GM21367 (cell line): ENCODE data around the gene EXOSC10.
"Not testable (repeated sequence)": the region's sequence is repeated elsewhere in the genome, so short reads cannot be mapped to it uniquely, and the experiment has no call there.

Experiments
- ATAC-seq: cut with Tn5 transposase; IDR thresholded peaks from one replicate; pipeline ENCODE4 v1.9.1; 2021; ENCODE audit not compliant: unreplicated experiment

Gene EXOSC10

DNA sequence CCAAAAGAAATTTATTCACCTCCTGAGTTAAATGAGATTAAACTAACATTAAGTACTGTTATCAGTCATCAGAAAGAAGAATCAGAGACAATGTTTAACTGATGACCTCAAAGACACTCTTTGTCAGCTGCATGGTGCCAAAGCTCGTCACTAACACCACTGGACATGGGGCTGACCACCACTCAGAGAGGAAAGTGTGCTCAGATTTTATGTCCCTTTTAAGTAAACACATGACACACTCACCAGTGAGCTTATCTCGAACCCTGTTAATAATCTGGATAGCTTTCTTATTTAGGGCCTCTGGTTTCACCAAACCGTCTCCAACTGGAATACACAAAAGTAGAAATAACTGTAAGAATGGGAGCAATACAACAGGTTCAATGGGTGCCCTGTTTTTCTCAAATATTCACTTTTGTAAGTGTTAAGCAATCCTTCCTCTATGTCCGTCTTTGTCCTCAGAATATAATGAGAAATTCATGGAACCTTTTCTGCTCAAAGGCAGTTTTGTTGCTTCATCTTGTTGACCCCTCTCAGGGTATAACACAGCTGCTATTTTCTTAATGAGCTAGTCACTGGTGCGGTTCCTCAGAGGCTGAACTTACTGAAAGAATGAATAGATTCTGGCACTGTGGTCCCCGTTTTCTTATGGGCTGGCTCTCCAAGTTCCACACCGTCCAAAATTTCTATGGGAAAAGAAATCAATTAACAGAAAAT lies 9.5 kb upstream of the EXOSC10 start:
- ATAC-seq = no peak

DNA sequence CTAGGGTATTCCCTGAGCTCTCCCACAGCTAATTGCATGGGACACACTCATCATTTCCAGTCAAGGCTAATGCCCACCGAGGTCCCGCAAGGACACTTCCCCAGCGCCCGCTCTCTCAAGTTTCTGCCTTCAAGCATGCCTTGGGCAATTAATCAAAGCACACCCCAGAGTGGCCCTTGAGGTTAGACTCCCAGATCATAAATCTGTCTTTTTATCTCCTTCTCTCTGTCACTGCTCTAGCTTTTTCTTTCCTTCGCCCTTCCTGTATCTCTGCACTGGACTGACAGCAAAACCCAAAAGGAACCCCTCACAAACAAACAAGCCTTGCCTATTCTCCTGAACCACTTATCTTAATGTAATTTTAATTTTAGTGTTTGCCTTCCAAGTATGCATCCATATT lies 7.9 kb upstream of the EXOSC10 start:
- ATAC-seq = no peak

- ATAC-seq = no peak
These were observed 5.9 kb upstream of the EXOSC10 start for GRCh38 chr1:11105586-11105985.

- no peak for ATAC-seq
These were observed 1.7 kb upstream of the EXOSC10 start for GRCh38 chr1:11101347-11101746.

DNA sequence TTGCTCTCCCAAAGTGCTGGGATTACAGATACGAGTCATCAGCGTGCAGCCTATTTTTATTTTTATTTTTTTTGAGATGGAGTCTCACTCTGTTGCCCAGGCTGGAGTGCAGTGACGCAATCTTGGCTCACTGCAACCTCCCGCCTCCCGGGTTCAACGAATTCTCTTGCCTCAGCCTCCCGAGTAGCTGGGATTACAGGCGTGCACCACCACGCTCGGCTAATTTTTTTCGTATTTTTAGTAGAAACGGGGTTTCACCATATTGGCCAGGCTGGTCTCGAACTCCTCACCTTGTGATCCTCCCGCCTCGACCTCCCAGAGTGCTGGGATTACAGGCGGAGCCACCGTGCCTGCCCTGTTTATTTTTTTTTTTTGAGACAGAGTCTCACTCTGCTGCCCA lies 1.1 kb upstream of the EXOSC10 start:
- ATAC-seq = not testable (repeated sequence)

- ATAC-seq = peak; percentile 15
These were observed 452 bp upstream of the EXOSC10 start for GRCh38 chr1:11100149-11100493.

GRCh38 chr1:11098931-11099309 lies 749 bp downstream of the EXOSC10 start:
- ATAC-seq = no peak

- ATAC-seq = not testable (repeated sequence)
These were observed 15.9 kb downstream of the EXOSC10 start for GRCh38 chr1:11083784-11084183.

- ATAC-seq = no peak
These were observed 18.7 kb downstream of the EXOSC10 start for GRCh38 chr1:11080931-11081330.

DNA sequence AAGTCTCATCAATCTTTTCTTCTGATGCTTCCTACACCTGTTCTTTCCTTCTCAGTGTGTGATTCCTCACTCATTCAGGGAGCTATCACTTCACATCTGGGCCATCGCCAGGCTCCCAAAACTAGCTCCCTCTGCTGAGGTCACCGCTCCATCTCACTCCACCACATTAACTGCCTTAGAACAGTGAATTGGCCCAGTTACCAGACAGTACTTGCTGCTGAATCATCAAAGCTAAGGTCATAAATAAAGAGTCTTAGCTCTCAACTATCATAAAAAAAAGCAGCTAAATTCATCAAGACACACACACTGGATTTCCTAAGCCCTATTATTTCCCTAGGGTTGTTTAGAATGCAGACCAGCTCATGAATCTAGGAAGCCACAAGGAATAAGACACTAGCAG lies 21.0 kb downstream of the EXOSC10 start:
- no peak for ATAC-seq

- ATAC-seq = not testable (repeated sequence)
These were observed 26.3 kb downstream of the EXOSC10 start for GRCh38 chr1:11073398-11073797.

DNA sequence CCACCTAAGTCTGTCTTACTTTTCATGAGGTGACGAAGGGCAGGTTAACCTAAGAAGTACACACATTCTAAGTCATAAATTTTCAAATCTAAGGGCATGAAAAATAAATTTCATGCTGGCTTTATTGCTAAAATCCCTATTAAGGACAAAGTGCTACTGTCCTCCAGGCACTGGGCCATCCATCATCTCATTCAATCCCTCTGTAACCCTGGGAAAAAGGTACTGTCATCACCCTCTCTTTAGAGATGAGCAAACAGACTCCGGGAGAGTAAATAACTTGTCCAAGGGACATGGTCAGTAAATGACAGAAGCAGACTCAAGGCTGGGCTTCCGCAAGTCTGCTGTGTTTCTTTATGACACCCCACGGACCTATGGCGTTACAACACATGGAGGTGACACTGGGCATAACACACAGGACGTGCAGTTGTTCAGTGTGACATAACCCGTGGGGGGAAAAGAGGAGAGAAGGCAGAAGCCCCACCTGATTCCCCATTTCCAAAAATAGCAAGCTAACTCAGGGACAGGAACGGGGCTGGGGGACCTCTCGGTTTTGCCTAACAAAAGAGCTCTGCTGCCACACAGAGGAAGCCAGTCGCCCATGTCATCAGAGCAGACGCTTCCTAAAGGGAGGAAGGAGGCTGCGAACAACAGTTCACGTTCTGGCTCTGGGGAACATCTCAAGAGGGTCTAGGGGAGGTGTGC lies 27.3 kb downstream of the EXOSC10 start:
- no peak for ATAC-seq

DNA sequence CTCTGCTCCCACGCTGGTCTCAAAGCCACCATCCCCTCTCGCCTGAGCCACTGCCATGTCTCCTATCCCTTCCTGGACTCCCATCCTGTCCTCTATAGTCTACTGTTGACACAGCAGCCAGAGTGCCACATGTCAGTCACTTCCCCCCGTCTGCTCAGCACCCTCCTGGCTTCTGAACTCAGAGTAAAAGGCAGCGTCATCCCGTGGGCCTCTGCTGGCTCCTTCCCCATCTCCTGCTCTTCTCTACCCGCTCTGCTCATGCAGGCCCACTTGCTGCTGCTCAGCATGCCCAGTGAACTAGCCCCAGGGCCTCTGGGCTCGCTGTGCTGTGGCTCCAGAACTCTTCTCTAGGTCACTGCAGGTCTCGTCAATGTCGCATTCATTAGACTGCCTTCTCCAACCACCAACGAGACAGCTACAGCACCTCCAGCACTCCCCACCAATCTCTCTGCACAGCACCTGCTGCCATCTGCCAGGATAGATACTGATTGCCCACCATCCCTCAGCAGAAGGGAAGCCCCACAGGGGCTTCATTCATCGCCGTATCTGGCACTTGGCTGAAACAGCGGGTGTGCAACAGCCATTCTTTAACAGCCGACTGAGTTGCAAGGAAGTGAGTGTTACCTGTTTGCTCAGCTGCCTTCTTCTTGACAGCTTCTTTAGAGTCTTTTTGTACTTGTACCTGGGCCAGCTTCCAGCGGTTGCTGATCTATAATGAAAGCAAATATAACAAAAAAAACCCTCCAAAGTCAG lies 28.0 kb downstream of the EXOSC10 start:
- no peak for ATAC-seq

GRCh38 chr1:11070876-11071275 lies 28.8 kb downstream of the EXOSC10 start:
- no peak for ATAC-seq

GRCh38 chr1:11068600-11069473 lies 30.8 kb downstream of the EXOSC10 start:
- ATAC-seq = no peak

GRCh38 chr1:11067716-11068599 lies 31.7 kb downstream of the EXOSC10 start:
- no peak for ATAC-seq

GRCh38 chr1:11065796-11066195 lies 33.9 kb downstream of the EXOSC10 start:
- no peak for ATAC-seq

GRCh38 chr1:11064942-11065341 lies 34.7 kb downstream of the EXOSC10 start:
- ATAC-seq = no peak

- ATAC-seq = not testable (repeated sequence)
These were observed 35.6 kb downstream of the EXOSC10 start for GRCh38 chr1:11063937-11064537.

DNA sequence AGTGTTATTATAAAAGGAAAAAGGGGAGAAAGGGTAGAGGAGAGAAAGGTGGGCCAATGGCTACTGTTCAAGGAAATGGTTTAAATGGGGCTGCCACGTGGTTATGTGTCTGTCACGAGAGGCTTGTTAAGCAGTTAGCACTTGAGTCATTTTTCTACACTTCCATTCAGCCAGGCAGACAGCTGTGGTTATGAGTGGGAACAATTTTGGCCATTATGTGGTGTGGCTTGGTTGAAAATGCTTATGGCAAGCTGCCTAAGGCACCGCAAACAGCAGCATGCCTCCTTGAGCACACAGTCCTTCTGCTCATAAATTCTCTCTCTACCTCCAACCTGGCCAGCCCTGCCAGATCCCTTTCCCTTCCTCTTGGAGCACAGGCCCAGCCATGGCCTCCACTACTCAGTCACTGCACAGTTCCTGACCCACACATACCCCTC lies 36.7 kb downstream of the EXOSC10 start:
- ATAC-seq = no peak
